Duodenal mucosa (tissue), 2 donors: ENCODE data around the gene A2M.

Source experiments
- H3K27ac ChIP-seq: one replicate; pipeline ENCODE4 v1.7.0; 2013; ENCODE audit warnings: low read depth, low read length
- H3K27me3 ChIP-seq, 2 donors: one replicate each; pipeline ENCODE4 v1.7.0; 2013; ENCODE audit warnings: low read length in 2 of 2, control low read depth in 1 of 2; ENCODE audit not compliant: insufficient read depth in 2 of 2, control insufficient read depth in 1 of 2
- H3K36me3 ChIP-seq, 2 donors: one replicate each; pipeline ENCODE4 v1.7.0; 2013; ENCODE audit warnings: low read length in 2 of 2, control low read depth in 1 of 2; ENCODE audit not compliant: insufficient read depth in 2 of 2, control insufficient read depth in 1 of 2
- H3K4me1 ChIP-seq, 2 donors: one replicate each; pipeline ENCODE4 v1.7.0; 2013; ENCODE audit warnings: low read length in 2 of 2, control low read depth in 1 of 2; ENCODE audit not compliant: insufficient read depth in 2 of 2, control insufficient read depth in 1 of 2
- H3K4me3 ChIP-seq, 2 donors: one replicate each; pipeline ENCODE4 v1.7.0; 2013; ENCODE audit warnings: low read length in 2 of 2, low read depth in 1 of 2
- H3K9ac ChIP-seq, 2 donors: one replicate each; pipeline ENCODE4 v1.7.0; 2013; ENCODE audit warnings: low read length in 2 of 2, low read depth in 1 of 2
- H3K9me3 ChIP-seq, 2 donors: one replicate each; pipeline ENCODE4 v1.7.0; 2013; ENCODE audit warnings: low read length in 2 of 2, control low read depth in 1 of 2; ENCODE audit not compliant: control insufficient read depth in 1 of 2

A2M gene

DNA sequence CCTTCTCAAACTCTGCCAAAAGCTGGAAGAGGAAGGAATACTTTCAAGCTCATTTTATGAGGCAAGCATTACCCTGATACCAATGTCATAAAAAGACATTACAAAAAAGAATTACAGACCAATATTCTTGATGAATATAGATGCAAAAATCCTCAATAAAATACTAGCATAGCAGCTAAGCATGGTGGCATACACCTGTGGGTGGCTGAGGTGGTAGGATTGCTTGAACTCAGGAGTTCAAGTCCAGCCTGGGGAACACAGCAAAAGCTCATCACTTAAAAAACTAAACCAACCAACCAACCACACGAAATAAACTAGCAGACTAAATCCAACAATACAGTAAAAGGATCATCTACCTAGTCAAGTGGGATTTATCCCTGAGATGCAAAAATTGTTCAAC lies 29.6 kb downstream of the A2M start:
- no peak overlapping the region for H3K27ac ChIP-seq
- no peak overlapping the region for H3K4me3 ChIP-seq
- peaks cover 7 to 13% of the 10 kb centered on the region in 2 donors for H3K9me3 ChIP-seq
- H3K36me3 ChIP-seq = peaks cover 0 to 9% of the 10 kb centered on the region in 2 donors
- H3K9ac ChIP-seq = no peak overlapping the region
- H3K4me1 ChIP-seq = no peaks in the 10 kb centered on the region
- H3K27me3 ChIP-seq = no peaks in the 10 kb centered on the region

DNA sequence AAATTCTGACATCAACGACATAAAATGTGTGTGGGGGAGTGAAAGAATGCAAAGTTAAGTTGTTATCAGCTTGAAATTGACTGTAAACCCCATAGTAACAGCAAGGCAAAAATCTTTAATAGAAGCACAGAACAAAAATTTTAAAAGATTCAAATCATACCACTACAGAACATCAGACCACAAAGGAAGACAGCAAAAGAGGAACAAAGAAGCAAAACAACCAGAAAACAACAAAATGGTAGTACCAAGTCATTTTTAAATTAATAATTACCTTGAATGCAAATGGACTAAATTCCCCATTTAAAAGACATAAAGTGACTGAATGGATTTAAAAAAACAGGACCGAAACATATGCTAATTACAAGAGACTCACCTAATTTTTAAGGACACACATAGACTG lies 31.3 kb downstream of the A2M start:
- Histone ChIP-seq H3K36me3 (peaks cover 0 to 7% of the 10 kb centered on the region in 2 donors), H3K27me3 (no peaks in the 10 kb centered on the region), H3K4me1 (no peaks in the 10 kb centered on the region), H3K9me3 (peaks cover 7 to 13% of the 10 kb centered on the region in 2 donors), H3K4me3 (no peak overlapping the region), H3K9ac (no peak overlapping the region), H3K27ac (no peak overlapping the region)

DNA sequence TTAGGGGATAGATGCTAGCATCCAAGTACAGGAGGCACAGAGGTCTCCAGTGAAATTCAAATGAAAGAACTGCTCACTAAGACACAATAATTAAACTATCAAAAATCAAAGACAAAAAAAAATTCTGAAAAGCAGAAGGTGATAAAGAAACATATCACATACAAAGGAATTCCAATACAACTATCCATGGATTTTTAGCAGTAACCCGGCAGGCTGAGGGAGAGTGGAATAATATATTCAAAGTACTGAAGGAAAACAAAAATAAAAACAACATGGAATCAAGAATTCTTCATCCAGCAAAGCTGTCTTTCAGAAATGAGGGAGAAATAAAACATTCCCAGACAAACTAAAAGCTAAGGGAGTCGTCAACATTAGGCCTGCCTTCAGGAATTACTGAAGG lies 31.9 kb downstream of the A2M start:
- Histone ChIP-seq H3K27me3 (no peaks in the 10 kb centered on the region), H3K9ac (no peak overlapping the region), H3K4me3 (no peak overlapping the region), H3K36me3 (peaks cover 4 to 12% of the 10 kb centered on the region in 2 donors), H3K27ac (no peak overlapping the region), H3K9me3 (peaks cover 7 to 13% of the 10 kb centered on the region in 2 donors), H3K4me1 (no peaks in the 10 kb centered on the region)

DNA sequence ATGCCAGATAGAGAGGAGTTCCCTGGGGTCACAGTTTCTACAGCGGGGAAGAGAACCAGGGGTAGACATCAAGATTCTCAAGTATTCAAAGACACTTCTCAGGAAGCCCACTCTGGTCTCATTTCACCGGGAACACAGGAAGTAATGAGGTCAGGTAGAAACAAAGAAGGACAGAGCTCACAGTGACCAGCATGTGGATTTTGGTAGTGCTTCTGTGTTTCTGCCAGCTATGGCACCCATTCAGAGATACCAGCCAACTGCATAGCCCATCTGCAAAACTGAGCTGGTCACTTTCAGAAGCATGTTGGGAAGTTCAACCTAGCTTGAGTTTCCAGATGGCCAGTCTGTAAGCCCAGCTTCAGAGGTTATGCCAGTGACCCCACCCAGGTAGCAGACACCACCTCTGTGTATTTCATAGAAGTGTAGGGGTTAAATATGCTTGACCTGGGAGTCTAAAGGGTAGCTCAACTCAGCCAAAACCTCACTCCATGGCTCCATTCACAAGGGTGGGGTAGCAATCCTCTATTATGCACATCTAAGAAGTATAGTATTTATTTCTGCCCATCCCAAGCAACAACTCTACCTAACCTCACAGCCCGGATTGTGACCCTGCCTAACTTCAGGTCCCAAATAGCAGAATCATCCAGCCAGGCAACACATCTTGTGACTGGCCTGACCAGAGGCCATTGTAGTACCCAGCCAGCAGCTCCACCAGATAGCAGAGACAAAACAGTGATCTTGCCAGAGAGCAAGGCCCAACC lies 33.9 kb downstream of the A2M start:
- Histone ChIP-seq H3K4me1 (no peaks in the 10 kb centered on the region), H3K9me3 (peaks cover 7 to 13% of the 10 kb centered on the region in 2 donors), H3K36me3 (peaks cover 4 to 18% of the 10 kb centered on the region in 2 donors), H3K9ac (no peak overlapping the region), H3K27me3 (no peaks in the 10 kb centered on the region), H3K27ac (no peak overlapping the region), H3K4me3 (no peak overlapping the region)

DNA sequence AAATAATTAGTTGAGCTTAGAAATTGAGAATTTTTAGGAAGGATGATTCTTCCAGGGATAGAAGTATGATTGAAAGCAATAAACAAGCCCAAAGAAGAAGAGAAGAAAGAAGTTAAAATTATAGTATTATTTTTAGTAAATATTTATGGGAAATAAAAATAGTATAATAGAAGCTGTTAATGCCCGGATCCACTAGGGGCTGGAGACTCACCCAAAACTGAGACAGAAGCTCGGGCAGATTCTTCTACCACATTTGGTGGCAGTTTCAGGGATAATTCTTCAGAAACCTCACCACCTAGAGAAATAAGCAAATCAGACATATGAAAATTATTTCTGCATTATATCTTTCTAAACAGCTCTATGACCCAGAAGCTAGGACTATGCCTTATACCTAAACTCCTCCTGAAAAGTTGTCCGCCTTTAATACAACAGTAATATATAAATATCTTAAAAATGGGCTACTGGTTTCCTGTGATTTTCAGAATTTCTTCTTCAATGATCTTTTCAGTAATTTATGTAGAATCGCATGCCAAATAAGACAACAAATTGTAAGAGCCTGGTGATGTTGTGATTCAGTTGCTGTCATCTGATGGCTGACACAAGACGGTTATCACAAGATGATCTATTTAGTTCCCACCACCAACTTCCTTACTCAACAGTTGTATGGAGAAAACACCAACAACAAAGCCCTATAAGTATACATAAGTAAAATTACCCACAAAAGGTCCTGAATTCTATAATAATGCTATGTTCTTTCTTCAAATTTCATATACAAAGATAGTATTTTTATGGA lies 35.6 kb downstream of the A2M start:
- H3K27ac ChIP-seq = no peak overlapping the region
- peaks cover 4 to 18% of the 10 kb centered on the region in 2 donors for H3K36me3 ChIP-seq
- no peak overlapping the region for H3K9ac ChIP-seq
- H3K27me3 ChIP-seq = no peaks in the 10 kb centered on the region
- peaks cover 7 to 13% of the 10 kb centered on the region in 2 donors for H3K9me3 ChIP-seq
- H3K4me1 ChIP-seq = no peaks in the 10 kb centered on the region
- H3K4me3 ChIP-seq = no peak overlapping the region

DNA sequence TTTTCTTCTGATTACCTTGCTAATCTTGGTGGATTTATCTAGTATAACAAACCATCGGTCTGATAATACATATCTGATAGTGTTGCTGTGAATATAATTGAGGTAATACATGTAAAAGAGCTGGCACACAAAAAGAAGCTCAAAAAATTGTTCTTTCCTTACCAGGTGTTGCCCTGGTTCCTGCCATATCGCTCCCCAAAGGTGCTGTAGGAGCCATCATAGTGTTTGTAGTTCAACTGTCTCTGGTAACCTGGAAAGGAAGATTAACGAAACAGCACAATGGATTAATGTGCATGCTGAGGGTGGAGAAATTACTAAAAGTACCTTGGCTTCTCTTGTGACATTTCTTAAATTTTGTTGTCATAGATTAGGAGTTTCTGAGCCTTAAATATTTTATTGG lies 36.6 kb downstream of the A2M start:
- no peak overlapping the region for H3K4me3 ChIP-seq
- H3K27ac ChIP-seq = no peak overlapping the region
- no peaks in the 10 kb centered on the region for H3K27me3 ChIP-seq
- H3K4me1 ChIP-seq = no peaks in the 10 kb centered on the region
- peaks cover 4 to 25% of the 10 kb centered on the region in 2 donors for H3K36me3 ChIP-seq
- H3K9ac ChIP-seq = no peak overlapping the region
- H3K9me3 ChIP-seq = peaks cover 7% of the 10 kb centered on the region in 2 donors

DNA sequence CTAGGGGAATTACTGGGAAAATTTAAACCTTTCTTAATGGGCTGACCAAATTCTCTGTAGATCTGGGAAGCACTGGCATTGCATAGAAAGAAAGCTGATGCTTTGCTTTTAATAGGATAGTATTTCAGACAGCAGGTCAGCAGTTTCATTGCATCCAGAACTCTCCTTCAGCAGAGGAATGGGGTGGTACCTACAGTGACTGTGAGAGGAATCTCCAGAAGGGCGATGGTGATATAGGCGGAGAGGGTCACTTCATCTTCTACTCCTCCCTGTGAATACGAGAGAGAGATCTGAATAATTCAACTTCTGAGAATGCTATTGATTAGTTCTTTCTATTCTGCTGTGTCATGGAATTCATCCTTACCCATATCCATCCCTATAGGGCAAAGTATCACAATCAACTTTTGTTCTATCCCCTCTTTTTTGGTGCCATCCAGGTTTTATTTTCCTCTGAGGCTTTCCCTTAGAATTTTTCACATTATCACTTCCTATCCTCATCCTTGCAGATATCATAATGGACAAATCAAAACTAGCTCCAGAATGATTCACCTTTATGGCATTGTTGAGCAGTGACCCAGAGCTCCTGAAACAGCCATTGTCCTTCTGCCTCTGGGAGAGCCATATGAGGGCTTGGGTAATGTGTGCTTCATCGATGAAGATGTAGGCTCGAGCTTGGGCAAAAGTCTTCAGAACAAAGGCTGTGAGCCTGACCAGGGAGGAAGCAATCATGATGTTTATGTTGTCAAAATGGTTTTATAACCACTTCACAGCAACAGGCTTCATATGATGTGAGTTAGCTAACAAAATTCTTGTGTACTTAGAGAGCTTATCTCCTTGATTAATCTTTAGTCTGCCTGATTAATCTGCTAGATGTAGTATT lies 38.3 kb downstream of the A2M start:
- H3K4me1 ChIP-seq = no peaks in the 10 kb centered on the region
- H3K4me3 ChIP-seq = no peak overlapping the region
- H3K27ac ChIP-seq = no peak overlapping the region
- peaks cover 7 to 34% of the 10 kb centered on the region in 2 donors for H3K36me3 ChIP-seq
- no peaks in the 10 kb centered on the region for H3K9me3 ChIP-seq
- H3K27me3 ChIP-seq = no peaks in the 10 kb centered on the region
- no peak overlapping the region for H3K9ac ChIP-seq

DNA sequence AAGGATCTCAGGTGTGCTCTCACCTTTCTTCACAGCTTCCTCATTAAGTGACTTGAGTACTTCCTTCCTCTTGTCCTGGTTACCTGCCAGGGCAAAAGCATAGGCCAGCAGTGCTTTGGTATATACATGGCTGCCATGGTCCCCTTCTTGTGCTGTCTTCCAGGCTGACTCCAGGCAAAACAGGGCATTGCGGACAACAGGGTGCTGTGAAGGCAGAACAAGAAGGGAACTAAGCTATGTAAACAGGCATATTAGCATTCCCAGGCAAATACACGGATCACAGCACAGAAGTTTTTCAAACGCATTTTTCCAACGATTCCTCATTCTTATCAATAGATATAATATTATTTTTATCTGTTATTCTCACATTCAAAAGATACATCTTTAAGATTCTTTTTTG lies 39.0 kb downstream of the A2M start:
- H3K36me3 ChIP-seq = peaks cover 13 to 31% of the 10 kb centered on the region in 2 donors
- no peak overlapping the region for H3K9ac ChIP-seq
- H3K4me3 ChIP-seq = no peak overlapping the region
- H3K27me3 ChIP-seq = no peaks in the 10 kb centered on the region
- no peaks in the 10 kb centered on the region for H3K9me3 ChIP-seq
- H3K27ac ChIP-seq = no peak overlapping the region
- no peaks in the 10 kb centered on the region for H3K4me1 ChIP-seq

DNA sequence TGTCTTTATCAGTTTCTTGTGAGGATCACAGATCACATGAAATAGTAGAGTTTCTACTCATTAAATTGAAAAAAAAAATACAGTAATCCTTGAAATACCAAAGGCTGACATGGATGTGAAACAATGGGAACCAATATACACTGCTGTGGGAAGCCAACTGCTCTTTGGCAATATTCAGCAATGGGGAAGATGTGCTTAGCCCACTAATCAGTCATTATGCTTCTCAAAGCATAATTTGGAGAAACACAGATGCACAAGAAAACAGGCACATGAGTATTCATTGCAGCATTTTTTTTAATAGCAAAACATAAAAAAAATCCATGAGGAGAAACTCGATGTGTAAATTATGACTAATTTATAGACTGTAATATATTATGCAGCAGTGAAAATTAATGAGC lies 40.6 kb downstream of the A2M start:
- Histone ChIP-seq H3K4me1 (no peaks in the 10 kb centered on the region), H3K9me3 (no peaks in the 10 kb centered on the region), H3K27ac (no peak overlapping the region), H3K27me3 (no peaks in the 10 kb centered on the region), H3K4me3 (no peak overlapping the region), H3K36me3 (peaks cover 13 to 35% of the 10 kb centered on the region in 2 donors), H3K9ac (no peak overlapping the region)
